ENCODE results near the gene SSNA1.
A peak's percentile ranks its signal among the peaks of the same experiment; 100 is the strongest.

The SSNA1 gene

GRCh38 chr9:137224830-137225694 lies 36.6 kb downstream of the SSNA1 start, which contains the start of gene CYSRT1:
CYSRT1 (plus strand) TSS chr9:137225174; CDS start chr9:137225622, 448 bp downstream.
- ChIA-PET CTCF (interaction anchor here (0.7 to 6.6 kb wide), 7 partner anchors 9 to 198 kb away, joined by 3 to 139 read pairs (median 7); partner anchors contain the start of genes EXD3, NPDC1 and TUBB4B), POLR2A (no interaction called here)
- TF ChIP-seq CTCF (IDR thresholded peaks at IDR 0.05; ENCODE audit: insufficient read depth, low read length, missing control alignments), result no peak
- peak within 1 kb of the TSS; percentile 87 for H3K4me3 ChIP-seq (ENCODE audit: low read depth, low read length)
- no peak for DNase-seq (ENCODE audit: low read depth, low spot score)

GRCh38 chr9:137225699-137226331 lies 37.3 kb downstream of the SSNA1 start:
- CTCF ChIA-PET, result interaction anchor here (0.7 to 6.6 kb wide), 15 partner anchors 10 to 197 kb away, joined by 3 to 139 read pairs (median 5); partner anchors contain the start of genes EXD3, NPDC1, SAPCD2 and TUBB4B
- POLR2A ChIA-PET, result interaction anchor here (2.5 kb wide), 1 partner anchor 15 kb away, joined by 14 read pairs; the partner anchor contains the start of gene TUBB4B
- DNase-seq (ENCODE audit: low read depth, low spot score), result no peak
- H3K4me3 ChIP-seq (ENCODE audit: low read depth, low read length), result no peak overlapping the region
- no peak for TF ChIP-seq CTCF (IDR thresholded peaks at IDR 0.05; ENCODE audit: insufficient read depth, low read length, missing control alignments)

- POLR2A ChIA-PET, result interaction anchor here (1.1 to 2.5 kb wide), 3 partner anchors 14 to 38 kb away, joined by 4 to 14 read pairs (median 5); partner anchors contain the start of genes ANAPC2, SSNA1 and TUBB4B
- no peak for DNase-seq (ENCODE audit: low read depth, low spot score)
- no peak overlapping the region for H3K4me3 ChIP-seq (ENCODE audit: low read depth, low read length)
- TF ChIP-seq CTCF (IDR thresholded peaks at IDR 0.05; ENCODE audit: insufficient read depth, low read length, missing control alignments), result no peak
- CTCF ChIA-PET, result interaction anchor here (0.7 to 6.6 kb wide), 22 partner anchors 11 to 197 kb away, joined by 3 to 139 read pairs (median 5); partner anchors contain the start of genes ANAPC2, EXD3, NPDC1 and SAPCD2
These were observed 38.0 kb downstream of the SSNA1 start for GRCh38 chr9:137226338-137227053.

GRCh38 chr9:137227054-137227852 lies 38.8 kb downstream of the SSNA1 start, which contains the start of gene RNF224:
RNF224 (plus strand) TSS chr9:137227502; CDS start chr9:137228336, 834 bp downstream.
- DNase-seq (ENCODE audit: low read depth, low spot score), result no peak
- H3K4me3 ChIP-seq (ENCODE audit: low read depth, low read length), result no peak within 1 kb of the TSS
- peak; percentile 93 for TF ChIP-seq CTCF (IDR thresholded peaks at IDR 0.05; ENCODE audit: insufficient read depth, low read length, missing control alignments)
- ChIA-PET POLR2A (interaction anchor here (1.0 to 2.5 kb wide), 5 partner anchors 13 to 181 kb away, joined by 3 to 14 read pairs (median 4); partner anchors contain the start of genes ANAPC2, SSNA1 and TUBB4B), CTCF (interaction anchor here (0.9 to 6.6 kb wide), 27 partner anchors 8 to 192 kb away, joined by 3 to 139 read pairs (median 5); partner anchors contain the start of genes ANAPC2, DPP7, NPDC1 and SAPCD2)

- no peak for TF ChIP-seq CTCF (IDR thresholded peaks at IDR 0.05; ENCODE audit: insufficient read depth, low read length, missing control alignments)
- no peak overlapping the region for H3K4me3 ChIP-seq (ENCODE audit: low read depth, low read length)
- CTCF ChIA-PET, result interaction anchor here (0.8 to 6.6 kb wide), 26 partner anchors 9 to 193 kb away, joined by 3 to 139 read pairs (median 5); partner anchors contain the start of genes ANAPC2, DPP7, NELFB and NPDC1
- POLR2A ChIA-PET, result interaction anchor here (1.0 to 2.5 kb wide), 5 partner anchors 13 to 181 kb away, joined by 3 to 14 read pairs (median 4); partner anchors contain the start of genes ANAPC2, SSNA1 and TUBB4B
- DNase-seq (ENCODE audit: low read depth, low spot score), result no peak
These were observed 39.5 kb downstream of the SSNA1 start for GRCh38 chr9:137227853-137228505.

Measured in AG04449 (cell line).